HG03442 (cell line): ENCODE results near the gene SOX9.

Experiments used
- ATAC-seq: cut with Tn5 transposase; IDR thresholded peaks from one replicate; pipeline ENCODE4 v1.9.1; 2021; ENCODE audit warnings: mild to moderate bottlenecking, moderate library complexity; ENCODE audit not compliant: unreplicated experiment

SOX9 gene

DNA sequence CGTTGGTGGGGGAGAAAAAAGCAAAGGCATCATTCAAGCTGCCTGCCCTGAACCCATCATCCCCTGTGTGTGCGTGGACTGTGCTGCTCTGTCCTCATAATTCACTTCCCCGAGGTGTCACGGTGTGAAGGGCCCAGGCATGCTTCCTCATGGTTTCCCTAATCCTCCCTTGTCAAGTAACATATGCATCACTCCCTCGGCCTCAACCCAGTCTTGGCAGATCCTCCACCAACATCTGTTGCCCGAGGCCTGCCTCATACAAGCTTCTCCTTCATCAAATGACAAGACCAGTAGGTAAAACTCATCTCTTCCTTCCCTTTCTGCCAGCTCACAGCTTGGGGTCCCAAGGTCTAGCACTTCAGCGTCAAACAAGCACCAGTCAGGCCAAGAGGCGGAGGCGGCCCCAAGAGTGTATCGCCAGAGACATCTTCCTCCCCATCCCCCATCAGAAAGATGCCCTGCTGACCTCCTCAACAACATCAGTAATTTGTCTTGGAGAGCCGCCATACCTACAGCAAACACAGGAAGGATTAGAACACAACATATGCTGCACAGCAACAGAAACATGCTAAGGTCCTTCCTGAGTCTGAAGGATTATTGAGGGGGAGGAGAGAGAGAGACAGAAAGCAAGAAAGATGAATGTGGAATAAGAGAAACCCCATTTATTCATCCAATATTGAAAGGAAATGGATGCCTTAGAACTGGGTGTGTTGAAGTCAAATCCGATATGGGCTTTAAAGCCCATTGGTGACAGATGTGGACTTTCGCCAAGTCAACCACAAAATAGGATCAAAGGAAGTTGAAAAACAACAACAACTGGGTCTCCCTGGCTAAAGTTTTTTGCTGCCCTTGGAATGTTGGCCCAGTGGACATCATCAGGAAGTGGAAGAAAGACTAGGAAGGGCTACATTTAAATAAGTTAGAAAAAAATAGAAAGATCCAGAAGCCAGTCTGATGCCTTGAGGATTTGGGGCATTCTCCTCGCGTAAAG, 38.4 kb downstream of the SOX9 start:
- no peak for ATAC-seq

DNA sequence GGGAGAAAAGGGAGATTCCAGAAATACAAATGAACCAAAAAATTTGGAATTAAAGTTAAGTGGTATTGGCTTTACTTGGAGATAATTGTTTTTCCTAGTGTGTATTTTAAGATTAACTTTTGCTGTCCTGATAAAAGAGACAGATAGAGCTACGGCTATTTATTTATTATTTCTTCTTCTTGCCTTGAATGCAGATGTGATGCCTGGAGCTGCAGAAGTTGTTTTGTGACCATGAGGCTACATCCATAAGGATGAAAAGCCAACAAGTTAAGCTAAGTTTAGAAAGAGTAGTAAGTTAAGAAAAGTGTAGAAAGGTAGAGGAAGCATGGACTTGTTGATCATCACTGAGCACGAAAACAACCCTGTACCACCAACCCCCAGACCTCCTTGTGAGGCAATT, 41.7 kb downstream of the SOX9 start:
- ATAC-seq = no peak

DNA sequence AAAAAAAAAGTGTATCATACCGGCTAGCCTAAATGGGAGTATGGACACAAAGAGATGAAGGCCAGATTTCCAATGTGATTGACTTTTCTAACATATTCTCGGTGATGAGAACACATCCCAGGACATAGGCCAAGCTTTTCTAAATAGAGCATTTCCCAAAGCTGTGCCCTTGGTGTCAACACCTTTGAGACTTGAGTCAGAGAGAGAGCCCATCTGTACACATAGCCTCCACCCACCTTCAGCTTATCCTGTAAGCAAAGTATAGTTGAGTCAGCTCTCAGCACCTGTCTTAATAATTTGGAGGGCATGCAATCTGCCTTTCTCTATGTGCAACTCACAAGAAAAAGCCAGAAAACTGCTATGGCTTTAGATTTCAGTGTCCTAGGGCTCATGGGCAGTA, 42.7 kb downstream of the SOX9 start:
- ATAC-seq = no peak

- no peak for ATAC-seq
Measured at GRCh38 chr17:72164158-72164739, 43.4 kb downstream of the SOX9 start.

- ATAC-seq = no peak
Measured at GRCh38 chr17:72165192-72165866, 44.5 kb downstream of the SOX9 start.

DNA sequence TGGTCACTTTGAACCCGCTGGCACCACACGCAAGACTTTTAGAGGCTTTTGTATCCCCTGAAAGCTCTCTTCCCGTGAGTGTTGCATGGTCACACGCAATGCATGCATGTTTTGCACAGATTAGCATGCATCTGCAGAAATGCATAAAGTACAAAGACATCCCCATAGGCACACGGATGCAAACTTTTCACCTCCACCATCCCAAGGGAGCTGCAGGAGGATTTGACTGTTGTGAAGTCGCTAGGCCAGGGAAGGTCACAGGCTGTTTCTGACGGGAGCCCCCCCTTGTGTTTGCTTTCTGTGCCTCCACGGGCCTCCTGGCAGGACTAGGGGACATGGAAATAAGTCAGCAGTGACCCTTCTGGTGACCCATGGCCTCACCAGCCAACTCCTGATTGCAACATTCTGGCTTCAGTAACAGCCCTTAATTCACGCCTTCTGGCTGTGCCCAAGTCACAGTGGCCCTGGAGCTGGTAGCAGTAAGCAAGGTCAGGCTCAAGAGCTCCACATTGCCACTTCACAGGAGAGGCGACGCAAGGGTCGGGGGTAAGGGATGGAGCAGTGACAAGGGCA, 45.1 kb downstream of the SOX9 start:
- no peak for ATAC-seq

GRCh38 chr17:72167593-72167992, 46.8 kb downstream of the SOX9 start:
- ATAC-seq = no peak

DNA sequence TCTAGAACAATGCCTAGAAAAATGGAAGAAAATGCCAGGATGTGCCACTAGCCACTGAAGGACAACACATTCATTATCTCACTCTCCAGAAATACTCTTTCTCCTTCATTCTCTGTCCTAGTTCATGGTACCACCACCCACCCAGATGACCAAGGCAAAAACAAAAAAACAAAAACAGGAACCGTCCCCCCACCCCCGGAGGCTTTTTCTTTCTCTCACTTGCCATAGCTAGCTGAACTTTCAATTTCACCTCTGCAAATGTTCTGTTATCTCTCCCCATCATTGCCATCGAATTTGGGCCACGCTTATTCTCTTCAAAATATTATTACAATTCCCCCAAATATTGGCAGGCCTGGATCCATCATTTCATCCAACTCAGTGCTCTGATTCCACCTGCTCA, 49.0 kb downstream of the SOX9 start:
- ATAC-seq = no peak

- ATAC-seq = no peak
Measured at GRCh38 chr17:72171703-72172667, 51.2 kb downstream of the SOX9 start.

- ATAC-seq = no peak
Measured at GRCh38 chr17:72173499-72174116, 52.8 kb downstream of the SOX9 start.

- ATAC-seq = no peak
Measured at GRCh38 chr17:72175263-72175662, 54.4 kb downstream of the SOX9 start.
